Progenitor cell of endocrine pancreas (in vitro differentiated cells): ENCODE data around the gene SPATA13. TPM values are rescaled to one million over a fixed set of nuclear protein-coding genes. Genes with fewer than 3 reads are reported as not detected.

Experiments used
- DNase-seq: peaks from one replicate; pipeline ENCODE4 v3.0.0; 2021; ENCODE audit warnings: low spot score; ENCODE audit not compliant: unreplicated experiment
- H3K27ac Mint-ChIP-seq: 2 replicates; pipeline ENCODE4 v1.8.0; 2021; ENCODE audit warnings: mild to moderate bottlenecking, moderate library complexity, mixed read lengths
- H3K27me3 Mint-ChIP-seq: 2 replicates; pipeline ENCODE4 v1.8.0; 2021; ENCODE audit warnings: mixed read lengths
- H3K36me3 Mint-ChIP-seq: 2 replicates; pipeline ENCODE4 v1.8.0; 2022; ENCODE audit warnings: mixed read lengths; ENCODE audit not compliant: insufficient read depth
- H3K4me1 Mint-ChIP-seq: 2 replicates; pipeline ENCODE4 v1.8.0; 2021; ENCODE audit warnings: low read depth, mixed read lengths
- H3K4me3 Mint-ChIP-seq: 2 replicates; pipeline ENCODE4 v1.8.0; 2021; ENCODE audit warnings: low read depth, mild to moderate bottlenecking, moderate library complexity, mixed read lengths
- H3K9me3 Mint-ChIP-seq: 2 replicates; pipeline ENCODE4 v1.8.0; 2021; ENCODE audit warnings: low read depth, mixed read lengths
- CTCF ChIP-seq: fragments of 200-600 bp; sonication (generic); IDR thresholded peaks from one replicate; pipeline ENCODE4 v1.5.0; 2021; ENCODE audit warnings: antibody characterized with exemption, mild to moderate bottlenecking; ENCODE audit not compliant: unreplicated experiment
- microRNA-seq: library from miRNA; unstranded; fragments of <30 nt; microRNA quantifications from one replicate; pipeline ENCODE4 v1.1.0, GENCODE V29; 2020; ENCODE audit warnings: borderline number of aligned reads; ENCODE audit not compliant: unreplicated experiment
- total RNA-seq: library from RNA; stranded (reverse); gene quantifications from 2 replicates; pipeline ENCODE4 v1.2.1, GENCODE V29; 2021

Gene SPATA13
- total RNA-seq, 1 donor from 2014 or later: 32.5 TPM

GRCh38 chr13:24351423-24351822, 190.9 kb downstream of the SPATA13 start:
- Mint-ChIP-seq H3K4me3 (no peak overlapping the region), H3K27ac (no peak overlapping the region), H3K9me3 (no peaks in the 10 kb centered on the region), H3K4me1 (no peaks in the 10 kb centered on the region), H3K27me3 (no peaks in the 10 kb centered on the region), H3K36me3 (no peaks in the 10 kb centered on the region)
- DNase-seq: no peak
- TF ChIP-seq CTCF: no peak

- no peaks in the 10 kb centered on the region for H3K9me3 Mint-ChIP-seq
- no peak overlapping the region for H3K27ac Mint-ChIP-seq
- no peaks in the 10 kb centered on the region for H3K36me3 Mint-ChIP-seq
- no peaks in the 10 kb centered on the region for H3K27me3 Mint-ChIP-seq
- DNase-seq: no peak
- H3K4me3 Mint-ChIP-seq: no peak overlapping the region
- TF ChIP-seq CTCF: no peak
- no peaks in the 10 kb centered on the region for H3K4me1 Mint-ChIP-seq
Observed at GRCh38 chr13:24353736-24354135, 193.2 kb downstream of the SPATA13 start.

DNA sequence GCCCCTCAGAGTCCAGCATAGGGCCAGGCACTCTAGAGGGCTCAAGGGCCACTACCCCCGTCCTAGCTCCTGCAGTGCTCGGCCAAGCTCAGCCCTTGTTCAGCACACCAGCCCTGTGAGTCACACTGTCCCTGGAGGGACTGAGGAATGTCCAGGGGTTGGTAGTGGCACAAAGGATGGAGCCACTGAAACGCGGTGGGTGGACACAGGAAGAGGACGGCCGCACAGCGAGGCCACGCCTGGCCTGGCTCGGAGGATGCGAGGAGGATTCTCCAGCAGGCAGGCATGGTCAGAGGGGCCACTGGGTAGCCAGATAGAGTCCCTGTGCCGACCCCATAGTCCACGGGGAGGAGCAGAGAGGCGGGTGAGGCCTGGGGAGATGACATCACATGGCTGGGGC, 194.6 kb downstream of the SPATA13 start:
- Mint-ChIP-seq H3K27ac (no peak overlapping the region), H3K4me1 (peaks cover 2% of the 10 kb centered on the region), H3K36me3 (no peaks in the 10 kb centered on the region), H3K27me3 (no peaks in the 10 kb centered on the region), H3K9me3 (no peaks in the 10 kb centered on the region), H3K4me3 (no peak overlapping the region)
- DNase-seq: no peak
- TF ChIP-seq CTCF: no peak

- no peak for DNase-seq
- Mint-ChIP-seq H3K9me3 (no peaks in the 10 kb centered on the region), H3K36me3 (no peaks in the 10 kb centered on the region)
Observed at GRCh38 chr13:24356270-24356669, 195.8 kb downstream of the SPATA13 start.

More at GRCh38 chr13:24356270-24356669, 195.8 kb downstream of the SPATA13 start:
- Mint-ChIP-seq H3K27ac (no peak overlapping the region), H3K4me1 (peaks cover 2% of the 10 kb centered on the region), H3K27me3 (no peaks in the 10 kb centered on the region), H3K4me3 (no peak overlapping the region)
- TF ChIP-seq CTCF: no peak

Small RNAs within 50 kb of the gene (microRNA-seq; reads per million reads assigned to microRNA genes)
- gene MIR2276: 4.8 reads per million

Other genes starting within 250 kb of the SPATA13 start
- not detected in 2 replicates for gene C1QTNF9, start 148.9 kb downstream of the SPATA13 start, total RNA-seq